ENCODE measurements around the gene ENDOV.
A peak's percentile ranks its signal among the peaks of the same experiment; 100 is the strongest.

Gene ENDOV

DNA sequence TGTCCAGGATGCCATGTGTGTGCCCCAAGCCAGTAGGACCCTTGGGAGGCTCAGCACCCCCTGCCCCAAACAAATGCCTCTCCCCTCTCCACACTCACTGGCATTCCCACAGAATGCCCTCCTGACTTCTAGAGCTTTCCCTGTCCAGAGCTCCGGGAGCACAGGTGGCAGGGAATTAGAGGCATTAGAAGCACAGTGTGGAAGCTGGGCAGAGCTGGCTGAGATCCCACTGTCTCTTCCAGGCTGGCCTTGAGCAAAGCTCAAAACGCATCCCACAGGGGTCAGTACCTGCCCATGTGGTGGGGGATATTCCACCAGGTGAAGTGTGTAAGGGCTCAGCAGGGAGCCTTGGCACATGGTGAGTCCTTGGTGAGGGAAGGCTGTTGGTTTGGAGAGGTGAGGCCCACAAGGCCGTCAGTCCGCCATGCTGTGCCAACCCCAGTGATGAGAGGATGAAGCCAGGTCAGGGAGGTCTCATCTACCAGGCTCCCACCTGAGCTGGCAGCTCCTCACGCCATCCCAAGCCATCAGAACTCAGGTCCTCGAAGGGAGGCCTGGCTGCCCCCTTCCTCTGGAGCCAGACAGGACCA, 18.1 kb downstream of the ENDOV start:
- DNase-seq, result no peak

DNA sequence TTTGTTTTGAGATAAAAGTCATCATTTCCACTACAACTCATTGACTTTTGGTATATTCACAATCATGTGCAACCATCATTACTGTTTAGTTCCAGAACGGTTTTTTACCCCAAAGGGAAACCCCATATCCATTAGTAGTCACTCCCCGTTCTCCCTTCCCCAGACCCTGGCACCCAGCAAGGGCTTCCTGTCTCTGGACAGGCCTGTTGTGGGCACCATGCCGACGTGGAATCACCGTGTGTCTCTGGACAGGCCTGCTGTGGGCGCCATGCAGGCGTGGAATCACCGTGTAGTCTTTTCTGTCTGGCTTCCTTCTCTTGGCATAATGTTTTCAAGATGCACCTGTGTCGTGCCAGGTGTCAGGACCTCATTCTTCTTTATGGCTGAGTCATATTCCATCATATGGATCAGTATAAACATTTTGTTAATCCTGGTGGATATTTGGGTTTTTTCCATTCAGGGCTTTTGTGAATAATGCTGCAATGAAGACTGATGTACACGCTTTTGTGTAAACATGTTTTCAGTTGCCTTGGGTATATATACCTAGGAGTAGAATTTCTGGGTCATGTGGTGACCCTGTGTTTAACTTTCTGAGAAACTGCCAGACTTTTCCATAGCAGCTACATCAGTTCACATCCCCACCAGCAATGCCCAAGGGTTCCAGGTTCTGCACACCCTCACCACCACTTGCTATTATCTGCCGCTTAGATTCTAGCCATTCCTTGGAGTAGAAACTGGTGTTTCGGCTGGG, 19.1 kb downstream of the ENDOV start:
- DNase-seq, result no peak

DNA sequence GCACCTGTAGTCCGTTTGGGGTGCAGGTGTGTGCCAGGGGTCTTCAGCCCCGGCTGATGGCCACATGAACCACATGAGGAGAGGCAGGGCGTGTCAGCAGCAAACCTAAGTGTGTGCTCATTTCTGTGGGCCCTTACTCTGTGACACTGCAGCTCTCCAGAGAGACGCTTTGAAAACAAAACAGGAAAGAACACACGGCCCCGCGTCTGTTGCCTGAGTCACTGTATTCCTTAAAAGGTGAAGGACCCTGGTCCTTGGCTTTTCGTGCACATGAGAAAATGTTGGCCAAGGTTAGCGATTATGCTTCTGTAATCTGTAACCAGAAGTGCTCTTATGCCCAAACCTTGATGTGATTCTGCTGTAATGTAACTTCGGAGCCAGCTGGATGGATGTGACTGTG, 22.6 kb downstream of the ENDOV start:
- DNase-seq, result no peak

DNA sequence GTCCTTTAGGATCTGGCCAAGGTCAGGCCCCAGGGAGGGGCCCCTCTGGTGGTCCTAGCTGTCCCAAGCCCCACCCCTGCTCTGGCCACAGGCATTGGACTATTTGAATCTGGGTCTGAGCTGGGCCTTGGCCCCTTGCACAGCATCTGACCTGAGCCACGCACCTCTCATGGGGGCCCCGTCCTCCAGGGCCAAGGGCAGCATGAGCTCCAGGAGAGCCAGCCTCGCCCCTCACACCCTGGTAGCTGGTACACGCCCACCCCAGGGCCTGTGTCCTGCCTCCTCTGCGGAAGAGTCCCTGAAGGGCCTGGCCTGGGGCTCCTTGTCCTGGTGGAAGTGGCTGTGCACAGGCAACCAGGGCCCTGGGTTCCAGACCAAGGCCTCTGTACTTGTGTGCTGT, 23.8 kb downstream of the ENDOV start:
- DNase-seq, result no peak

DNA sequence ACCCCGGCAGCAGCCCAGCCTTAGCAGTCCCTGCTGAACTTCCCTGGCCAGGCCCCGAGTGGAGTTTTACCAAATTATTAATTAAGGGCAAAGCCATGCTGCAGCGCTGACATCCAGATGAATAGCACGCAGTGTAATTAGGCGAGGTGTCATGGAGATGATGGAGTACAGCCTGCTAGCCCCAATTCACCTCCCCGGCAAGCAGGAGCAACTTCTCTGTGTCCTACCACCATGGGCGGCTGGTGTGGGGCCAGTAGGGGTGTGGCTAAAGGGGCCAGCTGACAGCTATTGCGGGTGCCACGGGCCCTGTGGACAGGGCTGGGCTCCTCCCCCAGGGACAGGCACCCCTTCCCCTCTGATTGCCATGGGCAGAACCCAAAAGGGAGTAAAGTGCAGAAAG, 24.5 kb downstream of the ENDOV start:
- DNase-seq, result no peak

DNA sequence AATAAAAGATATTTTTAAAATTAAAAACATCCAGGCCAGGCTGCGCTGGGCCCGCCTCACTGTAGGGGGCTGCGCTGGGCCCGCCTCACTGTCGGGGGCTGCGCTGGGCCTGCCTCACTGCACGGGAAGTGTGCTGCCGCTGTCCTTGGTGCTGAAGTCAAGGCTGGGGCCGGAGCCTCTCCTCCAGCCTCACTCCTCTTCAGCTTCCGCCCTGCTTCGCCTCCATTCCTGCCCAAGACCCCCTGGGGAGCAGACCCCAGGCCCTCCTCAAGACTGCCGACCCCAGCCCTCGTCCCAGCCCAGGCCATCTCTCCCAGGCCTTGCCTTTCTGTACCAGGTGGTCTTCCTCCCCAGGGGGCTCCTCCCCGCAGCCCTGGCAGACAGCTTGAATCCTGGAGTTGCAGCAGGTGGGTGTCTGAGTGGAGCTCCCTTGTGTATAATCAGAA, 26.2 kb downstream of the ENDOV start:
- DNase-seq, result no peak

DNA sequence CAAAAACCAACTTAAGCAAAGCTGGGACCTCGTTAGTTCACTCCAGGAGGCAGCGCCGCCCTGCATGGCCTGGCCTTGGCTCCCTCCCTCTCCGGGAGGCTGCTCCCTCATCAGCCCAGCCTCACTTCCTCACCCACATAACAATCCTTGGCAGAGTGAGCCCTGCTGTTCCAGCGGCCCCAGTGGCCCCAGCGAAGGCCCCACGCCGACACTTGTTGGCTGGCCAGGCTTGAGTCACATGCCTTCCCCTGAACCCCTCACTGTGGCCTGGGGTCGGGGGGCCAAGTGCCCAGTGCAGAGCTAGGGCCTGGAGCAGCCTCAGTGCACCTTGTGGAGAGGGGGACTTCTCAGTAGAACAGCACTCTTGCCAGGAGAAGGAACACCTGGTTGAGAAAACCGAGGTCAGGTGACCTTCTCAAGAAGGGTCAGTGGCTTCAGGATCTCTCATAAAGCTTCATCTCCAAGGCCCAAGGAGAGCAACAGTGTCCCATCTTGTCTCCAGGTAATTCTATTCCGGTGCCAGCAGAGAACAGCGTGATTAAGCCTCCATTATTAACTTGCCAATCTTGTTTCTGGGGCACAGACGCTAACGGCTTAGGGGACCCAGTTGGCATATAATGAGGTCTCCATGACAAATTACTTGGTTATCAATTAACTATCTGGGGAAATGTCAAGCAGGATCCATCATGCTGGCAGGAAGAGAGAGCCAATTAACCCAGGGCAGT, 26.8 kb downstream of the ENDOV start:
- DNase-seq, result no peak

DNA sequence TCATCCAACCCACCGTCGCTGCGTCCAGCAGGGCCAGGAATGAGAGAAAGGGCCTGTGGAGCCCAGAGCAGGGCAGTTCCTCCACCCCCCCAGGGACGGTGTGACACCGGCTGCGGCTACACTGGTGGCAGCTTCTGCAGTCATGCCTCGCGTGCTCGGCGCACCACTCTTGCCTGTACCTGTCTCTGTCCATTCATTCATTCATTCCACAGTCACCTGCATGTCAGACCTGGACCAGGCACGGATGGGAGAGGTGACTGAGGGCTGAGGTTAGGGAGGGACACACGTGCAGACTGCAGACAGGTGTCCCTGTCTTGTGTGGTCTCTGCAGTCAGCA, 27.3 kb downstream of the ENDOV start:
- no peak for DNase-seq

DNA sequence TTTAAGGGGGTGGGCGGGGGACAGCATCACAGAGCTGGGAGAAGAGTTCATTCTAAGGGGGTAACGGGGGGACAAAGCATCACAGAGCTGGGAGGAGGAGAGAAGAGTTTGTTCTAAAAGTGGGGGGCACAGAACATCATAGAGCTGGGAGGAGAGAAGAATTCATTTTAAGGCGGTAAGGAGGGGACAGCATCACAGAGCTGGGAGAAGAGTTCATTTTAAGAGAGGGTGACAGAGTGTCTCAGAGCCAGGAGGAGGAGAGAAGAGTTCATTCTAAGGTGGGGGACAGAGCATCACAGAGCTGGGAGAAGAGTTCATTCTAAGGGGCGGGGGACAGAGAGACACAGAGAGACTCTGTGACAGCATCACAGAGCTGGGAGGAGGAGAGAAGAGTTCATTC, 27.8 kb downstream of the ENDOV start:
- DNase-seq, result no peak

DNA sequence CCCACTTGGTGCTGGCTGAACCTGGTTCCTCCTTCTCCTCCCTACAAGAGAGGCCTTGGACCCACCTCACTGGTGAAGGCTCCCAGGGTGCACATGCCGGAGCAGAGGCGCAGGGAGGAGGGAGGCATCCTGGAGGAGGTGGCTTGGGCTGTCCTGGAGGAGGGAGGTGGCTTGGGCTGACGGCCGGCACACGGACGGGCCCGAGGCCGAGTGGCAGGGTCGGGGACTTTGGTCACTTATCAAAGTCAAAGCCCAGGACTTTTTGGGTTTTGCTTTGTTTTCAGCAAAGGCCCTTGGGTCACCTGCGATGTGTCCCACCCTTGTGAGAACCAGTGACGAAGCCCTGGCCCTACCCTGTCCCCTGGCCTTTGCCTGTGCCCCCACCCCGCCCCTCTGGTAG, 28.5 kb downstream of the ENDOV start:
- no peak for DNase-seq

DNA sequence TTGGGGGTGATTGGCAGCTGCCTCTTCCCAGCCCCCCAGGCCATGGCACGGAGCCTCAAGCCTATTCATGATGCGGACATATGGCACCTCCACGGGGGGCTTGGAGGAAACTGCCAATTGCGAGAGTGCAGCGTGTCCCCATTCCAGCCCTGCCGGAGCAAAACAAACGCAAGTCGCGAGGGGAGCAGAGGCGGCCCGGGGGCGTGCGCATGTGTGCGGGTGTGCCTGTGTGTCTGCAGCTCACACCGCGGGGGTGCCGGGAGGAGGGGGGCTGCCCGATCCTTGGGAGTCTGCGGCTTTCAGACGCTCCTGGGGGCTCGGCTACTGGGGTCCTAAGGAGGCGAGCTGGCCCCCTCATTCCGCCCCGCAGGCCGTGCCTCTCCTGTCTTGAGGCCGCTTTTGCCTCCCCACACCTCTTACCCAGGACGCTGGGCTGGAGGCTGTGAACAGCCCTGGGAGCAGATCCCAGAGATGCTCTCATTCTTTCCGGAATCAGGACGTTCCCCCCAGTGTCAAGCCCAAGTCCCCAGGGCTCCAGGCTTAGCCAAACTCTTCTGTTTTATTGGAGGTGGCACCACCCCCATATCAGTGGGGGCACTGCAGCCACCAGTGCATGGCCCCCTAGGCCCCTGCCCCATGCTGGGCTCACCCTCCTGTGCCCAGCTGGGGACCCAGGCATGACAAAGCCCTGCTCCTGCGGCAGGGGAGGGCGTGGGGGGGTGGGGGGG, 29.1 kb downstream of the ENDOV start:
- no peak for DNase-seq

DNA sequence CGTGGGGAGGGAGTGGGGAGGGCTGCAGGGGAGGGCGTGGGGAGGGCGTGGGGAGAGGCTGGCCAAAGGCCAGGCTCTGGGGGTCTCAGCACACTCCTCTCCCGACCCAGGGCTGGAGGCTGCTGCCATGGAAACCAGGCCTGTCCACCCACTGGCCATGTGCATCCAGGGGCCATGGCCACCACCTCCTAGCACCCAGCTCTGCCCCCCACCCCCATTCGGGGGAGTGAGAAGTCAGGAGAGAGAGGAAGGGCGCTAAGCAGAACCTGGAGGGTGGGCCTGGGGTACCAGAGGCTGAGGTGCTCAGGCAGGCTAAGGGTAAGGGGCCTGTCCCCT, 29.6 kb downstream of the ENDOV start:
- no peak for DNase-seq

DNA sequence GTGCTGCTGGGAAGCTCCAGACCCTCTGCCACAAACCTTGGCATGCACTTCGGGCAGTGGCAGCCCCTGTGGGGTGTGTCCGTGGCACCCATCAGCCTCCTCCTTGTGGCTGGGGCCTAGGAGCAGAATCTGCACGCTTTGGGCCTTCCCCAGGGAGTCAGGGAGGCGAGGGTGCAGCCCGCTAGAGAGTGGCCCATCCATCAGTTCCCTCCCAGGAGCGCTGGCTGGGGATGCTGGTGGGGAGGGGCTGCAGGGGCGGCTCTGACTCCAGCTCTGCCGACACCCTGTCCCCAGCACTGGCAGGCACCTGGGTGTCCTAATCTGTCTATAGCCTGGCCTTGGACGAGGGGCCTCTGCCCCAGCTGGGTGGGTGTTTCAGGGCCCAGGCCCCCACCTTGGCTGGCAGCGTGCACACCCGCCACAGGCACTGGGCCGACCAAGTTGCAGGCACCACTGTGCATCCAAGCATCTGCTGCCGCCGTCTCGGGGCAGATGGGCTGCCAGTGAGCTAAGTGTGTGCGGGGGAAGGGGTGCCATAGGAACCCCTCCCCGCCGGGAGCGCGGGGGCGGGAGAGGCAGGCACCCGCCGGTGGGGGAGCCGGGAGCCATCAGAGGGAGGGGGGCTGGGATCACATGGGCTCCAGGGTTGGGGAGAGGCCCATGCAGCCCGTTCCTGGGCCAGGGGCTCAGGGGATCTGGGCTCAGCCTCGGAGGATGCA, 30.2 kb downstream of the ENDOV start:
- DNase-seq, result no peak

DNA sequence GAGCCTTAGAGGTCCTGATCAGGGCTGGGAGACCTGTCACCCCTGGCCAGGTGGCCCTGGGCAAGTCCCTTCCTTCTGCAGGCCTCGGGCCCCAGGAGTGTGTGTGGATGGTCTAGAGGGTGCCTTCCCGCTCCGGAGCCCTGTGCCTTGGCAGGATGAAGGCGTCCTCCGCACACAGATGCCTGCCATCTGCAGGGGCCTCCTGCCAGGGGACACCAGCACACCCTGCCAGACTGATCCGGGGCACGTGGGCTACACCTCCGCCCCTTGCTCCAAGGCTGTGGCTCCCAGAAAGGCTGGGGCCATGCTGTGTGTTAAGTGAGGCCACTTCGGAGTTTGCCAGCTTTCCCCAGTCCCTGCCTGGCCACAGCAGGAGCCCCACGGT, 30.8 kb downstream of the ENDOV start:
- no peak for DNase-seq

DNA sequence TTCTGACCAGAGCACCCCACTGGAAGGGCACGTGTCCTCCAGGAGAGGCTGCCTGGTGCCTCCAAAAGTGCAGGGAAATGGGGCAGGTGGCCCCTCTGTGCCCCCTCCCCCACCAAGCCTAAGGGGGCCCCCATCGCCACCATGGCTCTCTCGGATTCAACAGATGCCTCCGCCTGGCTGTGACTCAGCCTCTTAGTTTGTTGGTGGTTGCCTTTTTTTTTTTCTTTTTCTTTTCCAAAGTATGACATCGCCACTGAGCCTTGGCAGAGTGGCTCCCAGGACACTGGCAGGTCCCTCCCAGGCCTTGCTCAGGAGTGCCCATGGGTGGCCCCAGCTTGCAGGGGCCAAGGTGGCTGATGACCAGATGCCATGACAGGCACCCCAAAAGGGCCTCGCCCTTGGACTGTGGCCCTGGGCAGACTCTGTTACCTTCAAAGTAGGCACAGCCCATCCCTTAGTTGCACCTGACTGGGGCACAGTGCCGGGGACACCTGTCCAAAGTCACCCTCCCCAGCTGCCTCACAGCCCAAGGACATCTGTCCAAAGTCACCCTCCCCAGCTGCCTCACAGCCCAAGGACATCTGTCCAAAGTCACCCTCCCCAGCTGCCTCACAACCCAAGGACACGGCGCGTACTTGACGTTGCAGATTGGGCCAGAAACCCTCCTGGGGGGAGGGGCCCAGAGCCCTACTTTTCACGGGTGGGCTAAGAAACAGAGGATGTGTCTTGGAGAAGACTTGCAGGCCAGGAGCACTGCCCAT, 31.9 kb downstream of the ENDOV start:
- no peak for DNase-seq

DNA sequence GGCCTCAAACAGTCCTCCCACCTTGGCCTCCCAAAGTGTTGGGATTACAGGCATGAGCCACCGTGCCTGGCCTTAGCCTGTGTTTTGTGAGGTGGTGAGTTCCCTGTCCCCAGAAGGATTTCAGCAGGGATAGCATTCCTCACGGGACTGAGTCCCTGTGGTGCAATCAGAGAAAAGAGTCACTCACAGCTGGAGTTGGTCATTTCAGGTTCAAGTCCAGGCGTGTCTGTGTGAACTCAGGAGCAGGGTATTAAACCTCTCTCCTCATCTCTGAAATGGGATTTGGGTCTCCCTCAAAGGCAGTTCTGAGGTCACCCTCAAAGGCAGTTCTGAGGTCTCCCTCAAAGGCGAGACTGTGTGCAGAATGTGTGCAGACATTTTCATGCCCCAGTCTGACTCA, 32.8 kb downstream of the ENDOV start:
- DNase-seq, result no peak

DNA sequence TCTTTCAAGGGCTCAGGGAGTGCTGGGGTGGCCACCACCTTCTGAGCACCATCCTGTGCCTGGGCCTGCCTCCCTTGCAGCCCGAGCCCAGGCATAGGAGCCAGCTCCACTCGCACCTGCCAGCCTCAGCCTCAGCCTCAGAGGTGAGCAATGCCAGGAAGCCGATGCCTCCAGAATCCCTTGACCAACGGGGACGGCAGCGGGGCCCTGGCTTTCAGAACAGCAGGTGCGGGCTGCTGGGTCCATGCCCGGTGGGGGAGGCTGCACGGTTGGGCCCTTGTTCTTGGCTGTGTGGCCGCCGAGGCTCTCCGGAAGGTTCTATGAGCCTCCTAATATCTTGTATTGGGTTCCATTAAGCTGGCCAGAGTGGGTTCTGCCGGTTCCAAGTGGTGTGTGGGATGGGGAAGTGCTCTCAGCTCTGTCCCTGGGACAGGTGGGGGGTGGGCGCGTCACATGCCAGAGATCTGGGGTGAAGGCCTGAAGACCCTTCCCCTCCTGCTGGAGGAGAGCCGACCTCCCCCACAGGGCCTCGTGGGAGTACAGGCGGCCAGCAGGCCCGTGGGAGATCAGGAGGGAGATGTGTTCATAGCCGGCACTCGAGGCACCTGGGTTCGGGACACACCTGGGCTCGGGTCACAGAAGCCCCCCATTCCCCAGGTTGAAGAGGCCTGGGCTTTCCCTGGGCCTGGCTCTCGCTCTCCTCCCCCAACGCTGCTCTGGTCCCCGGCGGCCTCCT, 34.4 kb downstream of the ENDOV start:
- no peak for DNase-seq

DNA sequence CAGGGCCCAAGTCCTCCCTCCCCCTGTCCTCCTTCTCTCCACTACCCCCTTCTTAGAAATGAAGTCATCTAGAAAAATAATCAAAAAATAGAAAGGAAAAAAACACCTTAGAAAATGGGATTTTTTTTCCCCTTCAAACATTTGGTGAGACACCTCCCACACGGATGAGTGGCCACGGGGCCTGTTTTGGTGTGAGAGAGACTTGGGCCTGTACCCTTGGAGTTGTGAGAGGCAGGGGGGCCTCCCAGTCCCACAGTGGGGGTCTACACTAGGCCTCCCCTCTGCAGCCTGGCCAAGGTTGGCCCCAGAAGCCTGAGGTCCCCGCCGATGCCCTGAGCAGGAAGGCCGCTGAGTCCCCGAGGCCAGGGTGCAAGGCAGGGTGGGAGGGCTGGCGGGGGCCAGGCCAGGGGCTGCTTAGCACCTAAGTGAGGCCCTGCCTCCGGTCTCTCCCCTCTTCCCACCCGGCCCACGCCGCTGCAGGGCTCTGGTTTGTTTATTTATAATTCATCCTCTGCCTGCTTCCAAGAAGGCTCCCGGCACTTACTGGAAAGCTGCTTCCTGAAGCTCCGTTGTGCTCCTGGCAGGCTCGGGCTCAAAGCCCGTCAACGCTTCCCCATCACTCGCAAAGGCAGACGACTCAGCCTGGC, 35.1 kb downstream of the ENDOV start:
- DNase-seq, result no peak

DNA sequence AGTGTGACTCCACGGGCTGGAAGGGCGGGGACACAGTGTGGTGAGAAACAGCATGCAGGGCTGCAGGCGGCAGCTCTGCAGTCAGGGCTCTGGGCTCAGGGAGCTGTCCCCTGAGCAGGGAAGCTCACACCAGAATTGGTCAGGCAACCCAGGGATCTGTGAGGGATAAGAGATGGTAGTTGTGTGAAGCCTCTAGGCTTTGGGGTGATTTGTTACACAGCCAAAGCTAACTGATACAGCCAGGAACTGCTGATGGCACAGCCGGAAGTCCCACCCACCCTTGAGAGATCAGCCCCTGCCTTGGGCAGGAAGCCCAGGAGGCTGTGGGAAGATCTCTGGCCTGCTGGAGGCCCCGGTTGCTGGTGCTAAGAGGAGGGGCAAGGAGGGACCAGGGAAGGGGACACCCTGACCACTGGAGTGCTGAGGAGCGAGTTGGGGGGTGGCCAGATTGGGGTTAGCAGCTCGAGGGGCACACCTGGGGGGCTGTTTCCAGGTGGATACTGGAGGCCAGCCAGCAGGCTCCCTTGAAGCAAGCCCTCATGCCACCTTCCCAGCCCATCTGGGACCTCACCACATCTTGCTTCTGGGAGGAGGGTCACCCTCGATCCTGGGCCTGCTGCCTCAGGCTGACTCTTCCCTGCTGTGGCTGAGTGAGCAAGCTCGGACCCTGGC, 36.3 kb downstream of the ENDOV start:
- no peak for DNase-seq

DNA sequence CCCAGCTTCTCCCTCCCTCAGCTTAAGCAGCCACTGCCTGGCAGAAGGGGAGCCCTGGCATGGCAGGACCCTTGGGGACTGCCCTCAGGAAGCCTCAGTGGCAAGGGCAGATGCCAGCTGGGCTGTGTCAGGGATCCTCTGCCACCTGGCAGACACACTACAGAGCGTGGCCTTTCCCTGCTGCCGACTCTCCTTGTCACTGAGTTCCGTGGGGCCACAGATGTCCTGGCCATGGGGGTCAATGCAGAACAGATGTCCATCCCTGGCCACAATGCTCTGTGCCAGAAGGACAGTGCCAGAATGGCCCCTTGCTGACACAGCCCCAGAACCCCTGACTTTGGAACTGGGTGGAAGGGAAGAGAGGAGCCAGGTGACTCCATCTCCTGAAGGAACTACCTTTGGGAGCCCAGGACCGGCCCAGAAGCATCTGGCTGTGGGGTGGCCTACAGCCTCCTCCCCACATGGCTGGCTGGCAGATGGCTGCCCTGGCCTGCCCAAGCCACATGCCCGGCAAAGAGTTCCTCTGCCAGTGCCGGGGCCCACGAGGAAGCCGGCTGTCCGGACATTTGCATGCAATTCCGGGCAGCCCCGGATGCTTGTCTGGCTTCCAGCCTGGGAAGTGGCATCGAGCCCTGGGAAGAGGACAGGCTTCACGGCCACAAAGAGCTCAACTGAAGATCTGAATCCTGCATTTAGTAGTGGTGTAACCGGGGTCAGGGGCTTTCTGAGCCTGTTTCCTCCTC, 37.4 kb downstream of the ENDOV start:
- peak in 1 of 2 experiments; percentile 39 for DNase-seq

All from NCI-H526 (cell line).